A673 (cell line): ENCODE results near the gene OR5AL1.

Experiments used
- EZH2 ChIP-seq: fragments of 200-600 bp; sonication (generic); IDR thresholded peaks from 2 replicates; pipeline ENCODE4 v1.6.1; 2017; ENCODE audit warnings: borderline replicate concordance, low read depth, mild to moderate bottlenecking, mixed read lengths, antibody characterized with exemption, low read length; ENCODE audit not compliant: poor library complexity, severe bottlenecking
- TF ChIP-seq, protein P1 (sequence below): fragments of 300-800, 200-600 bp; sonication (generic); conservative IDR thresholded peaks from 2 replicates; pipeline ENCODE4 v1.5.1; 2017; ENCODE audit warnings: low read depth, mild to moderate bottlenecking, antibody characterized with exemption, low read length, moderate library complexity, mixed read lengths

GRCh38 chr11:56410801-56411200 lies 1.7 kb upstream of the OR5AL1 start:
- TF ChIP-seq, protein P1, sequence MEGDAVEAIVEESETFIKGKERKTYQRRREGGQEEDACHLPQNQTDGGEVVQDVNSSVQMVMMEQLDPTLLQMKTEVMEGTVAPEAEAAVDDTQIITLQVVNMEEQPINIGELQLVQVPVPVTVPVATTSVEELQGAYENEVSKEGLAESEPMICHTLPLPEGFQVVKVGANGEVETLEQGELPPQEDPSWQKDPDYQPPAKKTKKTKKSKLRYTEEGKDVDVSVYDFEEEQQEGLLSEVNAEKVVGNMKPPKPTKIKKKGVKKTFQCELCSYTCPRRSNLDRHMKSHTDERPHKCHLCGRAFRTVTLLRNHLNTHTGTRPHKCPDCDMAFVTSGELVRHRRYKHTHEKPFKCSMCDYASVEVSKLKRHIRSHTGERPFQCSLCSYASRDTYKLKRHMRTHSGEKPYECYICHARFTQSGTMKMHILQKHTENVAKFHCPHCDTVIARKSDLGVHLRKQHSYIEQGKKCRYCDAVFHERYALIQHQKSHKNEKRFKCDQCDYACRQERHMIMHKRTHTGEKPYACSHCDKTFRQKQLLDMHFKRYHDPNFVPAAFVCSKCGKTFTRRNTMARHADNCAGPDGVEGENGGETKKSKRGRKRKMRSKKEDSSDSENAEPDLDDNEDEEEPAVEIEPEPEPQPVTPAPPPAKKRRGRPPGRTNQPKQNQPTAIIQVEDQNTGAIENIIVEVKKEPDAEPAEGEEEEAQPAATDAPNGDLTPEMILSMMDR, result no peak
- no peak for TF ChIP-seq EZH2
